GM12872 (cell line): ENCODE data around the gene SLC5A3.

Experiments used
- CTCF ChIP-seq: IDR thresholded peaks from 3 replicates; pipeline ENCODE4 v1.5.1; 2011; ENCODE audit warnings: low read depth, mild to moderate bottlenecking, low read length, moderate library complexity; ENCODE audit not compliant: insufficient read depth

The SLC5A3 gene

GRCh38 chr21:34072145-34073031, 990 bp upstream of the SLC5A3 start:
- TF ChIP-seq CTCF = no peak

GRCh38 chr21:34073749-34074282, 438 bp downstream of the SLC5A3 start:
- TF ChIP-seq CTCF = no peak

- no peak for TF ChIP-seq CTCF
Measured at GRCh38 chr21:34074283-34075090, 1.1 kb downstream of the SLC5A3 start.

- TF ChIP-seq CTCF = no peak
Measured at GRCh38 chr21:34075091-34075425, 1.7 kb downstream of the SLC5A3 start.

GRCh38 chr21:34075760-34076660, 2.6 kb downstream of the SLC5A3 start:
- TF ChIP-seq CTCF = no peak

GRCh38 chr21:34076835-34077234, 3.5 kb downstream of the SLC5A3 start:
- no peak for TF ChIP-seq CTCF

- TF ChIP-seq CTCF = no peak
Measured at GRCh38 chr21:34077888-34078287, 4.5 kb downstream of the SLC5A3 start.
